Measurements from ENCODE around the gene METTL8.

- TF ChIP-seq CTCF (IDR thresholded peaks at IDR 0.05) (no peak), POLR2A (IDR thresholded peaks at IDR 0.05) (no peak)
Observed at GRCh38 chr2:171407676-171408044, 26.1 kb downstream of the METTL8 start.

All from prostate gland (tissue), 2 donors.